ENCODE measurements around the gene C8B. TPM values are rescaled to one million over a fixed set of nuclear protein-coding genes. Genes with fewer than 3 reads are reported as not detected.

C8B gene
- total RNA-seq, 4 donors from 2014 or later: not detected

DNA sequence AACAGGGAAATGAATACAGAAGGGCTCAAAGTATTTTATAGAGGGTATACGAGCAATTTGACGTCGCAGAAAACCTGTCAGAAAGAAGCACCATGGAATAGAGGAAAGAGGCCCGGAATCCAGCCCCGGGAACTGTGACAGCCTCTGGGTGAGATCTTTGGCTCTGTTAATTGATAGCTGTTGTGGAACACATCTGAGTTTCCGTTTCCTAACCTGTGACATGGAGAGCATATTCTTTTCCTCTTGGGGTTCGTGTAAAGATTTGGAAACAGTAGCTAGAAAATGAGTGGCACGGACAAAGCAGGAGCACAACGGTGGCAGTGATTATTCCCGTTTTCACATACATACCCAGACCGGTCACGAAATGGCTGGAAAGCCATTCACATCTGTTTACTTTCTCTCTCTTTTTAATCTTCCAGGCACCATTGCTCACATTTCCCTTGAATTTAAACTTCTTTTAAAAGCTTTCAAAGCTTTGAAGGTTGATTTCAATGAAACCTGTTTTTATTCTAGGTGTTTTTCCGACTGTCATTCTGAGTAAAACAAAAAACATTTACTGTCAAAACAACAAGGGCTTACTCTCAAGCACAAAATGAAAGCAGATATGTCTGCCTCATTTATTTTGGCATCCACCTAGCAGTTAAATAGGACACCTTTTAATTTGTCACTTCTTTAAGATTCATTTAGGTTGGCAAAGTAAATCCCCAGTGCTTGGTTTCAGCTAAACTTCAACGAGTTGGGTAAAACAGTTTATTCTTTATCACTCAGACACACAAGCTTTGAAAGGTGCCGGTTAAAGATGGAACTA, 26.7 kb upstream of the C8B start:
- no peak for TF ChIP-seq POLR2A (IDR thresholded peaks at IDR 0.05)
- TF ChIP-seq, protein P1, sequence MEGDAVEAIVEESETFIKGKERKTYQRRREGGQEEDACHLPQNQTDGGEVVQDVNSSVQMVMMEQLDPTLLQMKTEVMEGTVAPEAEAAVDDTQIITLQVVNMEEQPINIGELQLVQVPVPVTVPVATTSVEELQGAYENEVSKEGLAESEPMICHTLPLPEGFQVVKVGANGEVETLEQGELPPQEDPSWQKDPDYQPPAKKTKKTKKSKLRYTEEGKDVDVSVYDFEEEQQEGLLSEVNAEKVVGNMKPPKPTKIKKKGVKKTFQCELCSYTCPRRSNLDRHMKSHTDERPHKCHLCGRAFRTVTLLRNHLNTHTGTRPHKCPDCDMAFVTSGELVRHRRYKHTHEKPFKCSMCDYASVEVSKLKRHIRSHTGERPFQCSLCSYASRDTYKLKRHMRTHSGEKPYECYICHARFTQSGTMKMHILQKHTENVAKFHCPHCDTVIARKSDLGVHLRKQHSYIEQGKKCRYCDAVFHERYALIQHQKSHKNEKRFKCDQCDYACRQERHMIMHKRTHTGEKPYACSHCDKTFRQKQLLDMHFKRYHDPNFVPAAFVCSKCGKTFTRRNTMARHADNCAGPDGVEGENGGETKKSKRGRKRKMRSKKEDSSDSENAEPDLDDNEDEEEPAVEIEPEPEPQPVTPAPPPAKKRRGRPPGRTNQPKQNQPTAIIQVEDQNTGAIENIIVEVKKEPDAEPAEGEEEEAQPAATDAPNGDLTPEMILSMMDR (IDR thresholded peaks at IDR 0.05): no peak
- no peak for TF ChIP-seq EP300 (IDR thresholded peaks at IDR 0.05)
- Histone ChIP-seq H3K27me3 (no peaks in the 10 kb centered on the region), H3K4me1 (no peaks in the 10 kb centered on the region), H3K9me3 (no peaks in the 10 kb centered on the region), H3K4me3 (no peak overlapping the region), H3K27ac (no peak overlapping the region), H3K36me3 (no peaks in the 10 kb centered on the region)
- DNase-seq (ENCODE audit: low spot score in 2 of 2): no peak
- WGBS, 2 donors: 83 to 86% methylated on average over 15 of the region's 15 CpGs

DNA sequence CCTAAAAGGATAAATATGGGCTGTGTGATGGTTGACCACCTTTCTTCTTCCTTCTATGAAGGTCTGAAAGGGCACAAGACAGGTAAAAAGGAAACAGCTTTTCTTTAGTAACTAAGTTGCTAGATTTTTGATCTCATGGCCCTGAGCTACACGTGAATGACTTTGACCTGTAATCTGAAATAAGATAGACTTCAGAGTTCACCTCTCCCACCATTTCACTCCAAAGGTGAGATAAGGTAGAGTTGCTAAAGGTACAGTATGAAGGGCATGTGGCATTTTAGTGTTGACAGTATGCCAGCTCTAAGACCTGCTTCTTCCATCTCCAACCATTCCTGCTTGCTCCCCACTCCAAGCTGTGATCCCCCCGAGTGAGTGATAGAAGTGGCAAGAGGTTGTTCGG, 25.8 kb upstream of the C8B start:
- no peaks in the 10 kb centered on the region for H3K36me3 ChIP-seq
- no peak overlapping the region for H3K4me3 ChIP-seq
- H3K27ac ChIP-seq: no peak overlapping the region
- no peak for DNase-seq (ENCODE audit: low spot score in 2 of 2)
- no peaks in the 10 kb centered on the region for H3K4me1 ChIP-seq
- 86 to 89% methylated on average over 3 of the region's 3 CpGs for WGBS, 2 donors
- H3K27me3 ChIP-seq: no peaks in the 10 kb centered on the region
- no peaks in the 10 kb centered on the region for H3K9me3 ChIP-seq
- TF ChIP-seq, protein P1 (IDR thresholded peaks at IDR 0.05): no peak
- TF ChIP-seq POLR2A (IDR thresholded peaks at IDR 0.05) (no peak), EP300 (IDR thresholded peaks at IDR 0.05) (no peak)

DNA sequence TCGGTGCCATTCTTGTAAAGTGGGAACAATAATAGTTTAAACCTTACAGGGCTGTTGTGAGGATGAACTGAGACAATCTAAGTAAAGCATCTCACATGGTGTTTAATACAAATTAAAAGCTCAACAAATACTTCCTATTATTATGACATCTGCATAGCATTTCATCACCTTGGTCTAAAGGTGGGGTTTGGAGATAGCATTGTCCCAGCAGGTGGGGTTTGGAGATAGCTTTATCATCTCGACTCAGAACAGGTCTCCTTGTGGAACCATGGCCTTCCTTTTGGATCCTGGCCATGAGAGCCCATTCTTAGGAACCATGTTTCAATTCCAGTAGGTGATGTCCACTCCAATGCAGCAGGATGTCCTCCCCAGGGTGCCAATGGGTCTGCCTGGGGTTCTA, 20.6 kb upstream of the C8B start:
- H3K9me3 ChIP-seq: no peaks in the 10 kb centered on the region
- H3K27me3 ChIP-seq: no peaks in the 10 kb centered on the region
- no peak for DNase-seq (ENCODE audit: low spot score in 2 of 2)
- H3K4me3 ChIP-seq: no peak overlapping the region
- H3K4me1 ChIP-seq: no peaks in the 10 kb centered on the region
- no peak overlapping the region for H3K27ac ChIP-seq
- no peak for TF ChIP-seq EP300 (IDR thresholded peaks at IDR 0.05)
- TF ChIP-seq, protein P1 (IDR thresholded peaks at IDR 0.05): no peak
- TF ChIP-seq POLR2A (IDR thresholded peaks at IDR 0.05): no peak
- no peaks in the 10 kb centered on the region for H3K36me3 ChIP-seq
- 77 to 89% methylated on average over 2 of the region's 2 CpGs for WGBS, 2 donors

DNA sequence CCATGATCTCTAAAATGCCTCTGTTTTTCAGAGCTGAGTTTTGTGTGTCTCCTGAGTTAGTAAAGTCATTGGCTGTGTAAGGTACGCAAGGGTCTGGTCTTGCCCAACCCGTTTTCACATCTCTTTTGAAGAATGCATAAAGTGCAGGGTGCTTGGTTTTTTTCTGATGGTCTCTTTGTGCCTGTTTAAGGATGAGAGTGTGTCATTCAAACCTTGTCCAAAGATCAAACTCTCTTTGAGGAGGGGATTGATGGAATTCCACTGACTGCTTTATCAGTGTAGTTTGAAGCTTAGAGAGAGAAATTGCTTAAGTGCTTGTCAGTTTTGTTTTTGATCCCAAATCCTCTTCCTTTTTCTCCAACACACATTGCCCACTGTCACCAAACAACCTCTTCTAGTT, 20.0 kb upstream of the C8B start:
- no peak for DNase-seq (ENCODE audit: low spot score in 2 of 2)
- Histone ChIP-seq H3K4me3 (no peak overlapping the region), H3K27ac (no peak overlapping the region), H3K9me3 (no peaks in the 10 kb centered on the region), H3K27me3 (no peaks in the 10 kb centered on the region), H3K36me3 (no peaks in the 10 kb centered on the region), H3K4me1 (no peaks in the 10 kb centered on the region)
- TF ChIP-seq POLR2A (IDR thresholded peaks at IDR 0.05) (no peak), EP300 (IDR thresholded peaks at IDR 0.05) (no peak)
- TF ChIP-seq, protein P1 (IDR thresholded peaks at IDR 0.05): no peak
- WGBS, 2 donors: 79 to 98% methylated on average over 2 of the region's 2 CpGs

DNA sequence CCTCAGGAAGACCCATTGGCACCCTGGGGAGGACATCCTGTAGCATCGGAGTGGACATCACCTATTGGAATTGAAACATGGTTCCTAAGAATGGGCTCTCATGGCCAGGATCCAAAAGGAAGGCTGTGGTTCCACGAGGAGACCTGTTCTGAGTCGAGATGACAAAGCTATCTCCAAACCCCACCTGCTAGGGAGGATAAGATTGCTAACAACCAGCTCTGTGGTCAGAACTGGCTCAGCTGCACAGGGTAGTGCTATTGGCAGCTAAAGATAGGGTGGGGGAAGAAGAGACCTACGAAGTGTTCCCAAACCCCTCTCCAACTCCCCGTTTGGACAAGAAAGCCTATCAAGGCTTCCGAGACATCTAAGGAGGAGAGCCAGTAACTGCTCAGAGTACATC, 17.7 kb upstream of the C8B start:
- DNase-seq (ENCODE audit: low spot score in 2 of 2): no peak
- Histone ChIP-seq H3K36me3 (no peaks in the 10 kb centered on the region), H3K9me3 (no peaks in the 10 kb centered on the region), H3K4me1 (no peaks in the 10 kb centered on the region), H3K4me3 (no peak overlapping the region), H3K27ac (no peak overlapping the region), H3K27me3 (no peaks in the 10 kb centered on the region)
- TF ChIP-seq, protein P1 (IDR thresholded peaks at IDR 0.05): no peak
- TF ChIP-seq POLR2A (IDR thresholded peaks at IDR 0.05): no peak
- TF ChIP-seq EP300 (IDR thresholded peaks at IDR 0.05): no peak
- 82 to 90% methylated on average over 6 of the region's 6 CpGs for WGBS, 2 donors

Data from tibial nerve (tissue), 4 donors.